ENCODE measurements around the gene CCDC24.

The CCDC24 gene

GRCh38 chr1:43991476-43992231, at the start of gene CCDC24:
TSS of gene CCDC24 (plus strand) at chr1:43991599. CDS start at chr1:43991879, 280 bp downstream.
- peak; percentile 88 for DNase-seq (ENCODE audit: low spot score)

- no peak for DNase-seq (ENCODE audit: low spot score)
Measured at GRCh38 chr1:43942411-43942810, 49.0 kb upstream of the CCDC24 start.

- no peak for DNase-seq (ENCODE audit: low spot score)
Measured at GRCh38 chr1:43944860-43945259, 46.5 kb upstream of the CCDC24 start.

GRCh38 chr1:43945674-43946235, 45.6 kb upstream of the CCDC24 start:
- DNase-seq (ENCODE audit: low spot score): no peak

GRCh38 chr1:43946236-43947060, 45.0 kb upstream of the CCDC24 start, which contains the start of gene IPO13:
TSS of gene IPO13 (plus strand) at chr1:43946950. CDS start at chr1:43947601, 651 bp downstream.
- DNase-seq (ENCODE audit: low spot score): peak; percentile 98

GRCh38 chr1:43947061-43947873, 44.1 kb upstream of the CCDC24 start:
- DNase-seq (ENCODE audit: low spot score): no peak

- no peak for DNase-seq (ENCODE audit: low spot score)
Measured at GRCh38 chr1:43947874-43948437, 43.4 kb upstream of the CCDC24 start.

GRCh38 chr1:43949678-43950077, 41.7 kb upstream of the CCDC24 start:
- DNase-seq (ENCODE audit: low spot score): no peak

GRCh38 chr1:43951021-43951985, 40.1 kb upstream of the CCDC24 start:
- DNase-seq (ENCODE audit: low spot score): no peak

GRCh38 chr1:43952731-43953346, 38.6 kb upstream of the CCDC24 start:
- peak; percentile 88 for DNase-seq (ENCODE audit: low spot score)

GRCh38 chr1:43953361-43953760, 38.0 kb upstream of the CCDC24 start:
- no peak for DNase-seq (ENCODE audit: low spot score)

GRCh38 chr1:43954036-43954435, 37.4 kb upstream of the CCDC24 start:
- no peak for DNase-seq (ENCODE audit: low spot score)

GRCh38 chr1:43956234-43956633, 35.2 kb upstream of the CCDC24 start:
- no peak for DNase-seq (ENCODE audit: low spot score)

GRCh38 chr1:43957407-43958040, 33.9 kb upstream of the CCDC24 start:
- no peak for DNase-seq (ENCODE audit: low spot score)

GRCh38 chr1:43958351-43959255, 32.8 kb upstream of the CCDC24 start:
- no peak for DNase-seq (ENCODE audit: low spot score)

GRCh38 chr1:43960798-43961197, 30.6 kb upstream of the CCDC24 start:
- DNase-seq (ENCODE audit: low spot score): no peak

GRCh38 chr1:43961692-43962091, 29.7 kb upstream of the CCDC24 start:
- no peak for DNase-seq (ENCODE audit: low spot score)

- DNase-seq (ENCODE audit: low spot score): no peak
Measured at GRCh38 chr1:43962324-43962723, 29.1 kb upstream of the CCDC24 start.

All from iPS-NIHi11 (cell line).